ENCODE results near the gene ZFP36L2. TPM values are rescaled to one million over a fixed set of nuclear protein-coding genes. Genes with fewer than 3 reads are reported as not detected.

ZFP36L2 gene
- total and polyA plus RNA-seq, 10 of the 15 experiments (the other 5 are each of a cell fraction or from before 2014, with no cell fraction given): 4.3 to 64.9 (median 19.5) TPM

- Histone ChIP-seq H3K27me3 (replicated peaks in 1 of 2; ENCODE audit: control insufficient read depth in 2 of 2, insufficient read depth in 2 of 2, low read length in 1 of 2) (no peaks in the 10 kb centered on the region), H3K4me2 (ENCODE audit: control insufficient read depth, insufficient read depth) (no peak overlapping the region; the same call in 1 of the 2 replicates), H3K4me1 (ENCODE audit: control insufficient read depth, insufficient read depth, low read length) (peaks cover 24% of the 10 kb centered on the region), H3K79me2 (ENCODE audit: control insufficient read depth, insufficient read depth, low read length) (no peaks in the 10 kb centered on the region), H2AFZ (ENCODE audit: control insufficient read depth, low read depth, low read length) (no peak overlapping the region), H4K20me1 (ENCODE audit: control insufficient read depth, insufficient read depth) (no peaks in the 10 kb centered on the region), H3K27ac (ENCODE audit: control insufficient read depth, insufficient read depth) (no peak overlapping the region), H3K36me3 (ENCODE audit: control insufficient read depth in 2 of 2, insufficient read depth in 2 of 2, low read length in 1 of 2) (no peaks in the 10 kb centered on the region; a peak in 2 of 4 replicates), H3K9me3 (replicated peaks; ENCODE audit: control insufficient read depth, insufficient read depth, low read length) (no peaks in the 10 kb centered on the region), H3K4me3 (no peak overlapping the region), H3K9ac (ENCODE audit: control insufficient read depth, insufficient read depth, low read length) (no peak overlapping the region)
- RAD21 ChIA-PET (ENCODE audit: unreplicated experiment): interaction anchor here (0.6 to 3.2 kb wide), 2 partner anchors 9 to 109 kb away, joined by 3 to 19 read pairs; no protein-coding TSS in a partner anchor
- no peak for FAIRE-seq
- intact Hi-C loops (cut with micrococcal nuclease; ENCODE audit: unreplicated experiment) (no loop called here), in situ Hi-C loops (cut with MboI) (no loop called here)
- POLR2A ChIA-PET: no interaction called here
- SMC1A ChIA-PET (ENCODE audit: uncharacterized antibody, unreplicated experiment): interaction anchor here (3.9 kb wide), 1 partner anchor 246 kb away, joined by 29 read pairs; no protein-coding TSS in a partner anchor
- CTCF ChIA-PET: interaction anchor here (6.4 kb wide), 1 partner anchor 8 kb away, joined by 43 read pairs; no protein-coding TSS in a partner anchor
- no peak for DNase-seq (ENCODE audit: low read depth, low spot score)
- BruUV-seq (replicated peaks): no TSS peak
- no peak for ATAC-seq
- TF ChIP-seq IKZF2 (IDR thresholded peaks at IDR 0.05): 0 out of 4 replicates have a peak, but pooled peaks of 1 of the 2 experiments have one; percentile 21
- no peak for TF ChIP-seq LARP7 (IDR thresholded peaks at IDR 0.05)
- no peak for TF ChIP-seq CEBPB (IDR thresholded peaks at IDR 0.05; ENCODE audit: borderline replicate concordance in 1 of 2, low read depth in 2 of 2, low read length in 2 of 2)
- no peak for TF ChIP-seq PML (IDR thresholded peaks at IDR 0.05; ENCODE audit: low read length)
- no peak for TF ChIP-seq ZNF622 (IDR thresholded peaks at IDR 0.05)
- peak; percentile 27; the same call in 1 of the 2 replicates for TF ChIP-seq JUNB (IDR thresholded peaks at IDR 0.05)
Measured at GRCh38 chr2:43238176-43238575, 11.8 kb upstream of the ZFP36L2 start.
